CMK (cell line): ENCODE results near the gene UBE2Q1.
A peak's percentile ranks its signal among the peaks of the same experiment; 100 is the strongest.

ENCODE experiments used
- DNase-seq: peaks from one replicate; pipeline ENCODE4 v3.0.0-alpha.2; 2010; ENCODE audit warnings: low read depth

UBE2Q1 gene

GRCh38 chr1:154557939-154558719 is at the start of gene UBE2Q1:
TSS of gene UBE2Q1 (minus strand) at chr1:154558662. CDS start at chr1:154558553, 109 bp downstream.
- DNase-seq, result peak; percentile 54

- peak; percentile 82 for DNase-seq
Measured at GRCh38 chr1:154607609-154608396, 49.3 kb upstream of the UBE2Q1 start, which contains the start of gene ADAR. TSS of gene ADAR (minus strand) at chr1:154608186. CDS start at chr1:154608006, 180 bp downstream.

DNA sequence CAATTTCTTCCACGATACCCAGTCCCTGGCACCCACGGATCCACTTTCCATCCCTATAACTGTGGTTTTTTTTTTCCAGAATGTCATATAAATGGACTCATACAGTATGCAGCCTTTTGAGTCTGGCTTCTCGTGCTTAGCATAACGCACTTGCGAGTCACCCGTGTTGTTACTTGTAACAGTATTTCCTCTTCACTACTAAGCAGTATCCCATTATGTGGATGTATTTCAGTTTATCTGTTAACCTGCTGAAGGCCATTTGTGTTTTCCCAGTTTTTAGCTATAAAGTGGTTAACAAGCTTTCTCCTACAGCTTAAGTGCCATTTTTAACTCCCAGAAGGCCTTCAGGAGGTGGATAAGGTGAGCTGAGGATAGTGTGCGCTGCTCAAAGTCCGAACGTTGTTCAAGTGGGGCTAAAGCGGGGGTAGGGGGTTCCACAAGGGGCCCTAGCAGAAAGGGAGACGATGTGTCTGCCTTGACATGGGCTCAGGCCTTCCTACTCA is 48.7 kb upstream of the UBE2Q1 start:
- no peak for DNase-seq

GRCh38 chr1:154605534-154605933 is 47.1 kb upstream of the UBE2Q1 start:
- DNase-seq, result no peak

- DNase-seq, result no peak
Measured at GRCh38 chr1:154603317-154603716, 44.9 kb upstream of the UBE2Q1 start.

GRCh38 chr1:154599658-154600057 is 41.2 kb upstream of the UBE2Q1 start:
- DNase-seq, result no peak

DNA sequence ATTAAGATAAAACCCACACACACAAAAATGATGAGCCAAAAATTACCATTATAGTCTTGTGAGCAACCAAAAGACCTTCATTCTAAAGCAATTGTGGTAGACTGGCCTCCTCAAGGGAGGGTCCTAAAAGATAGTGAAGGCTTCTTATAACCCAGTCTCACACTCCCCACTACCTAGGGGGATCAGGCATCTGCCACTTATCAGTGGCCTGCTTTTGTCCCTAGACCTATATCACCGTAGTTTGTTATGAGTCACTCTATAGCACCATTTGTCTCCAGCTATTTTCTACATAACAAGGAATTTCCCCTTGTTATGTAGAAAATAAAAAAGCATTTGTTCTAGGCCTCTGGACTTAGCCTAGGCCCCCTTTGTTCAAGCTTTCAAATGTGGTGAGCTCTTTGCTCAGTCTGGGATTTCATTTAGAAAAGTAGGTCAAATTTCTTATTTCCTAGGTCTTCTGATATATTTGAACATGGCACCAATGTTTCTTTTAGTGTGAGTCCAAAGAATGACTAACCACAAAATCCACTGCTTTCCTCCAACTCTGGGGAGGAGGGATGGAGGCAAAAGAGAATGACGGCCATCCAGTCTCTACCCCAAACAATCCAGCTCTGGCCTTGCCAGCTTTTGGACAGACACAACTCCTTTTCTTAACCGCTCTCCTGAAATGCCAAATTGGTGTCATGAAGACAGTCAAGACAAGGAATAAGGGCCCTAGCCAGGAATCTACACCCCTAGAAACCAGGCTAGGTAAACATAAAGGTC is 40.6 kb upstream of the UBE2Q1 start:
- no peak for DNase-seq

DNA sequence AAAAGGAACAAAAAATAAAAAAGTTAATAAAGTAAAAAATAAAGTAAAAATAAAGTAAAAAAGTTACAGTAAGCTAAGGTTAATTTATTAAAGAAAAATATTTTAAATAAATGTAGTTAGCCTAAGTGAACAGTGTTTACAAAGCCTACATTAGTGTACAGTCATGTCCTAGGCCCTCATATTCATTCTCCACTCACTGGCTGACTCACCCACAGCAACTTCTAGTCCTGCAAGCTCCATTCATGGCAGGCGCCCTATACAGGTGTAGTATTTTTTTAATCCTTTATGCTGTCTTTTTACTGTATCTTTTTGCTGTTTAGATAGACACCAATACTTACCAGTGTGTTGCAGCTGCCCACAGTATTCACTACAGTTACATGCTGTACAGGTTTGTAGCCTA is 37.2 kb upstream of the UBE2Q1 start:
- no peak for DNase-seq

GRCh38 chr1:154594811-154595210 is 36.3 kb upstream of the UBE2Q1 start:
- no peak for DNase-seq

GRCh38 chr1:154593390-154593789 is 34.9 kb upstream of the UBE2Q1 start:
- no peak for DNase-seq

DNA sequence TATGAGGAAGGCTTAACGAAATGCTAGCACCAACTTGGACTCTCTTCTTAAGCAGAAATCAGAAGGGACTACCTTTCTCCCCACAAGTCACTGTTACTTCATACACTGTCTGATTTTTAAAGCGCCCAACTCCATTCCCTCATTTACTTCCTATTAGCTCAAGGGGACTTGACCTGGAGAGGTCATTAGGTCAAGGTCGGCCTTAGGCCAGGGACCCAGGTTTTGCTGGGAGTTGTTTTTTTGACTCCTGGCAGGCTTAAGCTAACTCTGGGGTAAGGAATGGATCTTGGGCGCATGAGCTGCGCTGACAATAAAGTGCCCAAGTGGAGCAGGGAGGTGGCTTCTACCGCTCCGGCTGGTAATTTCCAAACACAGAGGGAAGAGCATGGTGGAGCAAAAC is 32.7 kb upstream of the UBE2Q1 start:
- DNase-seq, result no peak

DNA sequence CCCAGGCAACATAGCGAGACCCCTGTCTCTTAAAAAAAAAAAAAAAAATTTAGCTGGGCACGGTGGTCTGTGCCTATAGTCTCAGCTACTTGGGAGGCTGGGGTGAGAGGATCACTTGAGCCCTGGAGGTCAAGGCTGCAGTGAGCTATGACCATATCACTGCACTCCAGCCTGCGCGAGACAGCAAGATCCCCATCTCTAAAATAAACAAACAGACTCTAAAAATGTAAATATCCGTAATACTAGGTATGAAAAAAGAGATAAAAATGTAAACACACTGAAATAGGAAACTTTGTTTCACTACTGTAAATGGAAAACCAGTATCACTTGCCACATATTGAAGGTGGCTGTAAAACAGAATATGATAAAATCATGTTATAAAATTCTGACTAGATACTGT is 32.3 kb upstream of the UBE2Q1 start:
- no peak for DNase-seq

GRCh38 chr1:154589780-154590179 is 31.3 kb upstream of the UBE2Q1 start:
- DNase-seq, result no peak

DNA sequence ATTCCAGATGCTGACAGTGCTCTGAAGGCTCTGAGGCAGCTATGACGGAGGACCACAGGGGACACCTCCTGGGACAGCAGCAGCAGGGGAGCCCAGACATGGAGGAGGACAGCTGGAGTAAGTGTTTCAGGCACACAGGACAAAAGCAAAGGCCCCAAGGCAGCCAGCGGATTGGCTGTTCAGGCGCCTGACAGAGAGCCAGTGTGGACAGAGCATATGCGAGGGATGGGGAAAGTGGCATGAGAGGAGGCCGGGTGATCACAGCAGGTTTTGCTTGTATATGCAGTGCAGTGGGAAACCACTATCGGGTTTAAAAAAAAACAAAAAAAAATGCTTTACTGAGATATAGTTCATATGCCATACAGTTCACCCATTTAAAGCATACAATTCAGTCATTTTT is 28.2 kb upstream of the UBE2Q1 start:
- DNase-seq, result no peak

GRCh38 chr1:154586231-154586630 is 27.8 kb upstream of the UBE2Q1 start:
- DNase-seq, result no peak

- no peak for DNase-seq
Measured at GRCh38 chr1:154584267-154584994, 26.0 kb upstream of the UBE2Q1 start.

DNA sequence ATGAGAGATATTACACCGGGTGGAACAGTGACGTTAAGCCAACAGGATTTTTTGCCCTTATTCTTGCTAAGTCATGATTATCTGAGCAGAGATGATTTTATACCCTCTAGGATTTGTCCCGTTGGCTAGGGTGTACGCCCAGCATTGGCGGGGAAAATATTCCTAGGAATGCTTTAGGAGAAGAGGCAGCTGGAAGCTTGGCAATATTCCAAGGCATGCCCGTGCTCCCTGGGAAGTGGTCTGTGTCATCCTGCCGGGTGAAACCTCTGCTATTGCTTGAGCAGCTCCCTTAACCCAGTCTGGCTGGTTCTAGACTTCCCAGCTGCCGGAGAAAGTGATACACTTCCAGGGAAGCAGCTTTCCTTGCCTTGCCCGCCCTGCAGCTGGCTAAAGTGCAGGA is 25.3 kb upstream of the UBE2Q1 start:
- no peak for DNase-seq

GRCh38 chr1:154582885-154583284 is 24.4 kb upstream of the UBE2Q1 start:
- no peak for DNase-seq

DNA sequence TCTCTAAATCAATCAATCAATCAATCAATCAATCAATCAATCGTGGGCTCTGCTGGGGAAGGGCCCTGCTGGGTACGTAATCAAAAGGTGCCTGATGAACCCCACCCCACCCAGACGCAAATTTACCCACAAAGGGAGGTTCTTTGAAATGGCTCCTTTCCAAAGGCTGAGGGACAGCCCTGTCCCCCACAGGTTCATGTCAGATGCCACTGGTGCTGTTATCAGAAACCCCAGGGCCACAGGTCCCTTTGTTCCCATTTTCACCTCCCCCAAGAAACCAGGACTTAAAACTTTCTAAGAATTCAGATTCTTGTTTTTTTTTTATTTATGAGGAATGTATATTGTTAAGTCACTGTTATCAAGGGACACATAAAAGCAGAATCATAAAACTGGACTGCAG is 23.3 kb upstream of the UBE2Q1 start:
- no peak for DNase-seq

- DNase-seq, result no peak
Measured at GRCh38 chr1:154579374-154579773, 20.9 kb upstream of the UBE2Q1 start.

DNA sequence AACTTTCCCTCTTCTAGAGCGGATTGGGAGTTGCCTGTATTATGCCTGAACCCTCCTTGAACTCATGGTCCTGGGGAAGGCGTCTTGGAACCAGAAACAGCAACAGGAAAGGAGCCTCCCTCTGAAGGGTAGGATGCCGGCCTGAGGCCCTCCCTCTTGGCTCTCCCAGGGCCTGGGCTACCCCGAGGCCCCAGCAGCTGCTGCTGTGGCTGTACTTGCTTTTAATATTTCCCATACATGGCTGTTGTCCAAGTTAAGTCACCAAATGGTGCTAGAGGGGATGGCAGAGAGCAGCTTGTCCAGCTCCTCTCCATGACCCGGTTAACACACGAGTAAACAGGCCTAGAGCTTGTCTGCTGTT is 19.6 kb upstream of the UBE2Q1 start:
- no peak for DNase-seq
